ENCODE data around the gene PIP5K1C.
A peak's percentile ranks its signal among the peaks of the same experiment; 100 is the strongest.

The PIP5K1C gene

DNA sequence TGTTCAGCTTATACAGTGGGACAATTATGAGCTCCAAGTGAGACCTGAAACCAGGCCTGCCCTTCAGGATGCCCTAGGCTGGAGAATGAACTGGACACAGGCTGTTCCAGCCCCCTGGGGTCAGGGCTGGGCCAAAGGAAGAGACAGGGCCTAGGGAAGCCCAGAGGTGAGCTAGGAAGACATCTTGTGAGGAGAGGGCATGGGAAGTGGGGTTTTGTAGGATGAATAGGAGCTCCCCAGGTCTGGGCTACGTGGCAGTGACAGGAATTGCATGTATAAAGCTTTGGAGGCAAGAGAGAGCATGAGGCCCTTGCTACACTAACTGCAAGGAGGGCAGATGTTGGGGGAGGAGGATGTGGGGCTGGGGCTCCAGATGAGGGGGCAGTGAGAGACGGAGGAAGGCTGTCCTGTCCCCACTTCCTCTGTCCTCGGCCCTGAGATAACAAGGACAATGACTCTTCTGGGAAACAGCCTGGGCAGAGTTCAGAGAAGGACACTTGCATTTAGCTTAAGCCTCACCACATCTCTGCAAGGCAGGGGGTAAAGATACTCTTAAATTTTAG lies 92.1 kb downstream of the PIP5K1C start:
- no peak for DNase-seq

DNA sequence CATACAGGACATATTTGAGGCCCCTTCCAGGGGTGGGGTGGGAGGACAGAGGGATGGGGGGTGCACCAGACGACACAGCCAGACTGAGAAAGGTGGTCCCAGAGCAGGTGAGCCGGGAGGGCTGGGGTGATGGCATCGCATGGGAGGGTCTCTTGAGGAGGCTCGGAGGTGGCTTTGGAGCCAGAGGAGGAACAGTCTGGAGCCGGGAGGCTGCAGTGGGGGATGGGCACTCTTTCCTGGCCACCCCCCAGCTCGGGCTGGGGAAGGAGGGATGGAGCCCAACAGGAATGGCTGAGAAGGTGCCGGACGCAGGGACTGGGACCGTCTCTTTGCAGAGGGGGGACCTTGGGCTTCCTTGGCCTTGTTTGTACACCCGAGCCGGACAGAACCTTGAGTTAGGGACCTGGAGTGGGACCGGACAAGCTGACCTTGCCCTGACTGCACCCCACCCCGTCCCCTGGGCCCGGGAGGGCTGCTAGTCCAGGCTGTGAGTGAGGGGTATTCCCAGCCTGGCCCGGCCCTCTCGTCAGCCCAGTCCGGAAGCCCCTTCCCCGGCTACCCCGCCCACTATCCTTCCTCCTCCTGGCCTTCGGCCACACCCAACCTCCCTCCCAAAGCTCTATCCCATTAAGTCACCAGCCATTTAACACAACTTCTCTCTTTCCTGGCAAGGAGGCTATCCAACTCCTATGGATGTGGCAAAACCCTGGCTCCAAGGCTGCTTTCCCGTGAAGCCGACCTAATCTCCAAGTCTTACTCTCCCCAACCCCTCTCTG lies 92.8 kb downstream of the PIP5K1C start:
- DNase-seq = no peak

DNA sequence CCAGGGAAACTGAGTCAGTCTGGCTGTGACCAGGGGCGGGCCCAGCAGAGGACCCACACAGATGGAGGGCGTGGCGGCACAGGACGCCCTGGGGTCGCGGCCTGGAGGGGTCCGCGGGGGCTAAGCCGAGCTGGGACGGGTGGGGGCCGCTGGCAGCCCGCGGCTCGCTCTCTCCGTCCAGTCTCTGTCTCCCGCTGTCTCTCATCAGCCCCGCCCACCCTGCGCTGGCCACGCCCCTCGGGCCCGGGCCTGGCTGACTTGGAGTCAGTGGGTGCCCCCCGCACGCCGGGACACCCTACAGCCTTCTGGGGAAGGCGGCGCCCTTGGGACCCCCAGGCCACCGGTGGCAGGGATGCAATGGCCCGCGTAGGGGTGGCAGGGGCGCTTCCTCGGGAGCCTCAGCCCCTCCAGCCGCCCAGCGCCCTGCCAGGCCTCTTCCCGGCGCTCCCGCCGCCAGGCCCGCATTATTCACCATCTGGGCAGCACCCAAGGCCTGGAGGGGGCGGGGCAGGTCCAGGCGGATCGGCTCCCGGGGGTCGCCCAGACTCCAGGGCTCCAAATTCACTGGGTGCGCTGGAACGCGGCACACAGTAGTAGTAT lies 93.5 kb downstream of the PIP5K1C start, which contains the start of gene TBXA2R:
Gene TBXA2R, minus strand, starts transcription at position 186 of the 600 bp plus-strand sequence. CDS start 6,241 bp downstream, outside the sequence.
- peak; percentile 48 for DNase-seq

DNA sequence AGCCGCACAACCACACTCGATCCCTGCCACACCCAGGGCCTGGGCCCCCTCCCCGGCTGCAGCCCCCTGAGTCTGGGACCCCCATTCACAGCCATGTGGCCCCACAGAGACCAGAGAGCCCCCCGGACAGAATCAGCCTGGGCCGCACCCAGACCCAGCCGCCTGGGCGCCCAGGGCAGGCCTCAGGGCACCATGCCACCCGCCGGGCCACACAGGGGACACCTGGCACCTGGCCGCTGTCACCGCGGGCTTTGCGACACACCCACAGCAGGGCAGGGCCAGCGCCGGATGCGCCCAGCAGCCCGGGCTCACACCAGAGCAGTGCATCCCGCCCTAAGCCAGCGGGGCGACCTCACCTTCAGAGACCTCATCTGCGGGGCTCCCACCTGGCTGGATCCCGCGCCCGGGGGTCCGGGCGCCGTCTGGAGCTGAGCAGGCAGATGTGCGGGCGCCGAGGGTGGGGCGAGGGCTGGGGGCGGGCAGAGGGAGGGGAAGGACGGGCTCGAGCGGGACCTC lies 94.0 kb downstream of the PIP5K1C start:
- DNase-seq = peak; percentile 33

DNA sequence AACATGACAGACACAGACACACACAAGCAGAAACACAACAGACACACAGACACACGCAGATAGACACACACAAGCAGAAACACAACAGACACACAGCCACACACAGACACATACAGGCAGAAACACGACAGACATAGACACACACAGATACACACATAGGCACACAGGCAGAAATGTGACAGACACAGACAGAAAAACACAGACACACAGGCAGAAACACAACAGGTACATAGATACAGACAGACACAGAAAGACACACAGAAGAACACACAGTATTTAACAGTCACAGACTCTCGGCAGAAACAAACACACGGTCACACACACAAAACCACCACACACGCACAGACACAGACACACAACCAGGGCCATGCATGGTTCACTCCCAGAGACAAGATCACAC lies 94.5 kb downstream of the PIP5K1C start:
- no peak for DNase-seq

DNA sequence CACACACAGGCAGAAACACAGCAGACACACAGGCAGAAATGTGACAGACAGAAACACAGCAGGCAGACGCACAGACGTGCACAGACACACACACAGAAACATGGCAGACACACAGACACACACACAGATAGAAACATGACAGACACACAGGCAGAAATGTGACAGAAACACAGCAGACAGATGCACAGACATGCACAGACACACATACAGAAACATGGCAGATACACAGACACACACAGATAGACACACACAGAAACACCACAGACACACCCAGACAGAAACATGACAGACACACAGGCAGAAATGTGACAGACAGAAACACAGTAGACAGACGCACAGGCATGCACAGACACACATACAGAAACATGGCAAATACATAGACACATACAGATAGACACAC lies 94.9 kb downstream of the PIP5K1C start:
- DNase-seq = no peak

DNA sequence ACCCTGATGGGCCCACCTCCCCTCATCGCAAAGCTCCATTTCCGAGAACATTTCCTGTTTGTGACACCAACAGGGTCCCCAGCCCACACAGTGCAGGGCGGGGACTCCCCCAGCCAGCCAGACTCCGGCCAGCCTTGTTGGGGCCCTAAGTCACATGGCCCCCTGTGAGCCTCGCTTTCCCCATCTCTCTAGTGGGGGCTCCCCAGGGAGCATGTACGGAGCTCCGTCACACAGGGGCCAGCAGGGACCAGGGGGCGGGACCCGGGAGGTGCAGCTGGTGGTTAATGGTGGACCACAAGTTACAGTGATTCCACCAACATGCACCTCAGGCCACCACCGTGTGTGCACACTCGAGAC lies 95.3 kb downstream of the PIP5K1C start:
- peak; percentile 34 for DNase-seq

DNA sequence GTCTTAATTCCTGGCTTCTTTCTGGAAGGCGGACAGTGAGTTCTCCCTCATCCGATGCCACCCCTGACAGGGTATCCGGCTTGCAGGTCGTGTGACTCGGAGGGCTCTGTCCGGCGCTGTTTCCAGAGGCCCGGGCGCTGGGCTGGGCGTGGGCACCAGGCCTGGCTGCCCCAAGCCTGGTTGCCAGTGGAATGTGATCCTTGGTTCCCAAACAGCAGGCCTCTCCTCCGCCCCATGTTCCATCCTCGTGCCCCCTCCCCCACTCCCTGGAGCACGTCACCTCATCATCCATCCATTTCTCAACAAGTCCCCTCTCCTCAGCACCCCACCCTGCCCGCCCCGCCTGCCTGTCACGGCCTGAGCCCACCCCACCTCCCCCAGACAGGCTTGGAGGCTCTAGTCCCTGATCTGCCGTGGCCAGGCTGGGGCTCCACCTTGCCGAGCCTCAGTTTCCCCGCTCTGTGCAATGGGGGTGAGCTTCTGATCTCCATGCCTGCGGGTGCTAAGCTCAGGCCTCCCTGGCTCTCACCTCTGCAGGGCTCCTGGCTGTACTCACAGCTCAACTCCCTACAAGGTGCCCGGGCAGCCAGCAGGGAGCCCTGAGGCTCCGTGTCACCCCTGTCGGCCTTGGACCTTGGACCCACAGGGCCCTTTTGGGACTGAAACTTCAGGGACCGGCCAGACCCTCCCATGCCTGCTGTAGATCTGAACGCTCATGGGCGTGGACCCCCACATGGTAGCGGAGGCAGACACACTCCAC lies 95.9 kb downstream of the PIP5K1C start:
- no peak for DNase-seq

DNA sequence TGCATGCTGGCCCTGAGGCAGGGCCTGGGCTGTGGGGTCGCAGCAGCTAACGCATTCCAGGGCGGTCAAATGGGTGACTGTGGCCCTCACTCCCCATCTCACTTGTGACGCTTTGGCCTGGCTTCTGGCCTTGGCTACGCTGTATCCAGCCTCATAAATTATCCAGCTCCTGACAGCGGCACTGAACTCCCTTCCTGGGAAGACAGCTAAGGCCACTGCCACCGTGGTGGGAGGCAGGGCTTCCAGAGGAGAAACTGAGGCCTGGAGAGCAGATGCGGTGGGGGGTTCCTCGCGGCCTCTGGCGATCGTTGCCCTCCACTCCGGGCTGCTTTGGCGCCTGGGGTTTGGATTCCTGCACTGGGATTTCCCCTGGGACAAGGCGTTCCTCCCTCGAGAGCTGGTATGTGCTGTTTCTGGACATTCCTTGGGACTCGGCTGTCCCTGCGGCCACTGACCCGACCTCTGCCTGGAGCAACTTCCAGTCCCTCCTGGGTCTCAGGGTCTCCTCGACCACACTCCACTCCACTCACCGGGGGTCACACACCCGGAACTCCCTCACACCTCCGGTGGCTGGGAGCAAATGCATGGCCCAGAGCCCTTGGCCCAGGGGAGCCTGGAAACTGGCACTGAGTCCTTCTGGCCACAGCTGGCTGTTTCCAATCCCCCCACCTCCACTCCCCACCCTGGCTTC lies 97.0 kb downstream of the PIP5K1C start:
- DNase-seq = no peak

DNA sequence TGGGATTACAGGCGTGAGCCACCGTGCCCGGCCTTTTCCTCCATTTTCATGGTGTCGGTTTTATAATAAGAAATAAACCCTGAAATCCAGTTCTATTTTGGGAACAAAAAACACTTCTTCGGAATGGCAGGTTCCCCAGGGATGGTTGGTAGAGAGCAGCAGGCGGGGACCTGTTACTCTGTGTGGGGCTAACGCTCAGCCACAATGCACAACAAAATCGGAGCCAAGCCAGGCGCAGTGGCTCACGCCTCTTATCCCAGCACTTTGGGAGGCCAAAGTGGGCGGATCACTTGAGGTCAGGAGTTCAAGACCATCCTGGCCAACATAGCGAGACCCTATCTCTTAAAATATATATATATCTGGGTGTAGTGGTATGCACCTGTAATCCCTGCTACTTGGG lies 99.2 kb downstream of the PIP5K1C start:
- DNase-seq = no peak

DNA sequence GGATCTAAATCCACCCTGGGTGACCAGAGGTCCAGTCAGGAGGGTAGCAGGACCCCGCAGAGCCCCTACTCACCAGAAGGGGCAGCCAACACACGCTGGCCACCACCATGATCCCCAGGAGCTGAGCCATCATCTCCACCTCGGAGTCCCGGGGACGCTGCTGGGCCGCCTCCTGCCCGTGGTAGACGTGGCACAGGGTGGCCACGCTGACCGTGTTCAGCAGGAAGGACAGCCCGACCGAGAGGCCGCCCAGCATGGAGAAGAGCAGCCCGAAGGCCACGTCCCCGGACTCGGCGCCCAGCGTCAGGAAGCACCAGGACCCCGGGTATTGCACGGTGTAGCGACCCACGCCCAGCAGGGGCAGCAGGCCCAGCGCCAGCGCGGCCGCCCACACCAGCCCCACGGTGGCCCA lies 100.5 kb downstream of the PIP5K1C start:
- no peak for DNase-seq

DNA sequence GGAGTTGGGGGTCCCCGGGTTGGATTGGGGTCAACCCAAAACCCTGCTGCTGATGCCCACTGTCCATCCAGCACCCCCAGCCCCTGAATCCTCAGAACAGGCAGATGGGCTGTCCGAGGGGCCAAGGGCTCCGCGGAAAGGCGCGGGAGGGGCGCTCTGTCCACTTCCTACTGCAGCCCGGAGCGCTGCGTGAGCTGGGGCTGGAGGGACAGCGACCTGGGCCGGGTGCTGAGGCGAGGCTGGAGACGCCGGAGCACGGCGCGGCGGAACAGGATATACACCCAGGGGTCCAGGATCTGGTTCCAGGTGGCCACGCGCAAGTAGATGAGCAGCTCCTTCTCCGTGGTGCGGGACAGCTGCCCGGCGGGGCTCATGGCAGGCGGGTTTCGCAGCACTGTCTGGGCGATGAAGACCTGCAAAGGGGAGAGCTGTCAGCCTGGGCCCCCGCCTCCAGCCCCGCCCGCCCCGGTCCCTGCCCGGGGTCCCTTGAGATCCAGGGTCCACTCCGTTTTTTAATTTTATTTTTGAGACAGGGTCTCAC lies 104.7 kb downstream of the PIP5K1C start:
- DNase-seq = no peak

DNA sequence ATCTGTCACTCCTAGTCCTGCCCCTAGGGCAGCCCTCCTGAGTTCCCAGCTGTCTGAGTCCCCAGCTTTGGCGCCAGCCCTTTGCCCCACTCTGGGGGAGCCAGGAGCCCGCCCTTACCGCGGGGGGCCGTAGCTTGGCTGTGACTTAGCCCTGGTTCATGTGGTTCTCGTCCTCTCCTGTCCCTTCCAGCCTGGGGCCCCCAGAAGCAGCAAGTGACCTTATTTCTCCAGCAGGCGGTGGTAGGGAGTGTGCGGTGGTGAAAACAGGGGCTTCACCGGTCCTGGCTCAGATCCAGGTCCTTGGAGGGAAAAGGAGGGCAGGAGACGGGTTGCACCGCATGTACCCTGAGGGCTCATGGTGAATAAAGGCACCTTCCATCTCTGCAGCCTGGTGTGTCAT lies 107.1 kb downstream of the PIP5K1C start:
- no peak for DNase-seq

DNA sequence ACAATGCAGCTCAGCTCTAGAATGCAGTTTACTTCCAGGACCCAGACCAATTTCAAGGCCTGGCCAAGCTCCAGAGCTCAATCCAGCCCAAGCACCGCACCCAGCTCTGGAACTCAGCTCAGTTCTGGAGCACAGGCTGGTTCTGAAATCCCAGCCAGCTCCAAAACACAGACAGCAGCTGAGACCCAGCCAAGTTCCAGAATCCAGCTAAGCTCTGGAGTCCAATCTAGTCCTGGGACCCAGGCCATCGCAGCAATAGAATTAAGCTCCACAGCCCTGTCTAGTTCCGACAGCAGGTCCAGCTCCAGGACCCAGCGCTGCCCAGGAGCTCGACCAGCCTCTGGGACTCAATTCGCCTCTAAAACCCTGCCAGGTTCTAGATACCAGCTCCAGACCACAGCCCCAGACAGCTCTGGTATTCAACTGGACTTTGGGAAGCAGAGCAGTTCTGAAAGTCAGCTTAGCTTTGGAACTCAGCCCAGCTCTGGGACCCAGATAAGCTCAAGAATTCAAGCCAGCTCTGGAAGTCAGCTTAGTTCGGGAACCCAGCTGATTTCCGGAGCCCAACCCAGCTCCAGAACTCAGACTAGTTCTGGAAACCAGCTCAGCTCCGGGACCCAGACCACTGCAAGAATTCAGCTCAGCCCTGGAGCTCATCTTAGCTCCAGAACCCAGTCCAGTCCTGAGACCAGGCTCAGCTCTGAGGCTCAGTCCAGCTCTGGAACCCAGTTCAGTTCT lies 108.2 kb downstream of the PIP5K1C start:
- no peak for DNase-seq

DNA sequence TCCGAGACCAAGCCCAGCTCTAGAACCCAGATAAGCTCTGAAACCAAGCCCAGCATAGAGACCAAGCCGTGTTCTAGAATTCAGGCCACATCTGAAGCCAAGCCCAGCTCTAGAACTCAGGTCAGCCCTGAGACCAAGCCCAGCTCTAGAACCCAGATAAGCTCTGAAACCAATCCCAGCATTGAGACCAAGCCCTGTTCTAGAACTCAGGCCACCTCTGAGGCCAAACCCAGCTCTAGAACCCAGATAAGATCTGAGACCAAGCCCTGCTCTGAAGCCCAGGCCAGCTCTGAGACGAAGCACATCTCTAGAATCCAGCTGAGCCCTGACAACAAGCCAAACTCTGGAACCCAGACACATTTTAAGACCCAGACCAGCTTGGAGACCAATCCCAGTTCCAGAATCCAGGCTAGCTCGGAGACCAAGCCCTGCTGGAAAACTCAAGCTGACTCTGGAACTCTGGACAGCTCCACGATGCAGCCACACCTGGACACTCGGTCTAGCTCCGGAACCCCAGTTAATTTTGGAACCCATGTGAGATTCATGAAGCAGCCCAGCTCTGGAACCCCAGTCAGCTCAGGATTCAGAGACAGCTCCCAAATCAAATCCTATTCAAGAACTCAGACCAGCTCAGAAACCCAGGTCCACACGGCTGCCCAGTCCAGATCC lies 109.1 kb downstream of the PIP5K1C start:
- no peak for DNase-seq

DNA sequence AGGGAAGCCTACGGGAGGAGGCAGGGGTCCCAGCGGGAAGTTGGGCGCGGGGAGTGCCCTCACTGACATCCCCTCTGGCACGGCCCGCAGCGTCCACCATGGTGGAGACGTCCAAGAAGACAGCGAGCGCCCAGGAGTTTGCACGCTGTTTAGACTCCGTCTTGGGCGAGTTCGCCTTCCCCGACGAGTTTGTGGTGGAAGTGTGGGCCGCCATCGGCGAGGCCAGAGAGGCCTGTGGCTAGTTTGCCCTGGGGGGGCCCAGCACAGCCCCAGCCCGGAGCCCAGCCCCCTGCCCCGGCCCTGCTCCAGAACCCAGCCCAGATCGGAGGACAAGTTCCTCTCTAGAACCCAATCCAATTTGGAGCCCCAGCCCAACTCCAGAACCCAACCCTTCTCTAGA lies 110.3 kb downstream of the PIP5K1C start:
- no peak for DNase-seq

DNA sequence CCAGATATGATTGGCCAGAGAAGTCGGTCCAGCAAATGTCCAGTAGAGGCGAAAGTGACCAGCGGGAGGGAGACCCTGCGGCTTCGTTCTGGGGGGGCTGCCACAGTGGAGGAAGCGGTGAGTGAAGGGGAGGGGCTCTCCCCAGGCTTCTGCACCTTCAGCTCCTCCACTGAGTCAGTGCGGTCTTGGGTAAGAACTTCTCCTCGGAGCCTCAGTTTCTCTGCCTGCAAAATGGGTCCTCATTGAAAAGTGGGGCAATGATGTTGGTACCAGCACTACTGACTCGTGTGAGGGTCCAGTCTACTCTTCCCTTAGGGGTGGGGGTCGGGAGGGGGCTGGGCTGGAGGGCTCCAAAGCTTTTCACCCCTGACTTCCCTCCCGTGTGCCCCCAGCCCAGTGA lies 110.8 kb downstream of the PIP5K1C start:
- DNase-seq = no peak

DNA sequence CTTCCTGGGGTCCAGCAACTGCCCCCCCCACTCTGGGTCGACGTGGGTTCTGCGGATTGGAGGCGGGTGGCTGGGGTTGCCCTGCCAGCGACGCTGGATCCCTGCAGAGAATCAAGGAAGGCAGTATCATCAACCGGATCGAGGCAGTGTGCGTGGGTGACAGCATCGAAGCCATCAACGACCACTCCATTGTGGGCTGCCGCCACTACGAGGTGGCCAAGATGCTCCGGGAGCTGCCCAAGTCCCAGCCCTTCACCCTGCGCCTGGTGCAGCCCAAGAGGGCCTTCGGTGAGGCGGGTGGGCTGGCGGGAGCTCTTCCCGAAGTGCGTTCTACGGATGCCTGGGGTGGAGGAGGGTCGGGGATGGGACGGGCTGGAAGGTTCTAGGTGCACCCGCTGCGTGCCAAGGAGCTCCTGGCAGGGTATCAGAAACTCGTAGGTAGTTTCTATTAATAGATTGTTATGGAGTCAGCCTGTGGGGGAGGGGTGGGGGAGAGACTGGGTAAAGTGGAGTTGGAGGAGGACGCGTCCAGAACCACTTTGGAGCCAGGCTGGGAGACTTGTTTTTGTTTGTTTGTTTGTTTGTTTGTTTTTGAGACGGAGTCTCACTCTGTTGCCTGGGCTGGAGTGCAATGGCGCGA lies 113.4 kb downstream of the PIP5K1C start:
- no peak for DNase-seq

DNA sequence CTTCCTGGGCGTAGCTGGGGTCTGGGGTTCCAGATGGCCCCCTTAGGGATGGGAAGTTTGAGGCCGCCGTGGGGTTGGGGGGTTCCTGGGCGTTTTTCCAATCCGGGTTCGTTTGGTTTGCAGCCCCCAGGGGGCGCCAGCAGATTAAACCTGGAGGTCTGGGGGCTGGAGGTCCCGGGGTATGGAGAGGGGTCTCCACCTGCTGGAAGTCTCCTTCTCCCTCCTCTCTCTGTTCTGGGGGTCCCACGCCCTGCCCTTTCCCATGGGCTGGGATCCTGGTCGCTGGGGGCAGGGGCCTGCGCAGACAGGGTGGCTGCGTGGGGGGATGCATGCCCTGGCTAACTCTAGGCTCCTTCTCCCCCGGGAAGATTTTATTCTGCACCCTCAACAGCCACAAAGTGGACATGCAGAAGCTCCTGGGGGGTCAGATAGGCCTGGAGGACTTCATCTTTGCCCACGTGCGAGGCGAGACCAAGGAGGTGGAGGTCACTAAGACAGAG lies 114.1 kb downstream of the PIP5K1C start:
- peak; percentile 40 for DNase-seq
